Adrenal gland (tissue), 5 donors: Measurements from ENCODE around the gene SP6.

Experiments
- CTCF ChIP-seq, 6 experiments: fragments of 450-650 bp in 4 of 6; fragments of 200-600 bp in 2 of 6; sonication (generic) in 1 of 6; IDR thresholded peaks; 1 replicate in 5 of 6; 2 replicates in 1 of 6; pipeline versions ENCODE4 v1.5.1 to v1.8.0; 2016 to 2021; ENCODE audit warnings: antibody characterized with exemption in 6 of 6, mild to moderate bottlenecking in 2 of 6, moderate library complexity in 1 of 6
- POLR2A ChIP-seq, 2 donors: fragments of 450-650 bp; IDR thresholded peaks; one replicate each; pipeline ENCODE4 v1.6.1; 2017; ENCODE audit warnings: antibody characterized with exemption in 2 of 2, mild to moderate bottlenecking in 2 of 2, moderate library complexity in 1 of 2
- donor health status: DM: no; HTN: no; CAD: no.

- TF ChIP-seq CTCF (IDR thresholded peaks at IDR 0.05) = peak in 3 of 6 experiments; percentile 1 to 17 (median 12)
- TF ChIP-seq POLR2A (IDR thresholded peaks at IDR 0.05) = peak; percentile 48 to 61
These were observed 45.1 kb upstream of the SP6 start, which contains the start of gene SP2 for GRCh38 chr17:47895856-47896671.
